KMS-11 (cell line): ENCODE results near the gene DPP10.

Source experiments
- H2AFZ ChIP-seq: fragments of 200-600 bp; sonication (generic); 2 replicates; pipeline ENCODE4 v1.6.1; 2016; ENCODE audit warnings: antibody characterized with exemption, mixed run types, low read depth
- H3K27ac ChIP-seq: fragments of 200-600 bp; sonication (generic); 2 replicates; pipeline ENCODE4 v1.6.1; 2016; ENCODE audit warnings: mild to moderate bottlenecking, mixed run types
- H3K27me3 ChIP-seq: fragments of 200-600 bp; sonication (generic); 2 replicates; pipeline ENCODE4 v1.6.1; 2017; ENCODE audit warnings: mild to moderate bottlenecking, low read depth, mixed run types, moderate library complexity; ENCODE audit not compliant: insufficient read depth
- H3K36me3 ChIP-seq: fragments of 200-600 bp; sonication (generic); 2 replicates; pipeline ENCODE4 v1.6.1; 2017; ENCODE audit warnings: mild to moderate bottlenecking, mixed run types; ENCODE audit not compliant: insufficient read depth
- H3K4me1 ChIP-seq: fragments of 200-600 bp; sonication (generic); 2 replicates; pipeline ENCODE4 v1.6.1; 2016; ENCODE audit warnings: mild to moderate bottlenecking, low read depth, mixed run types; ENCODE audit not compliant: poor library complexity, severe bottlenecking
- H3K4me2 ChIP-seq: fragments of 200-600 bp; sonication (generic); 2 replicates; pipeline ENCODE4 v1.7.0; 2016; ENCODE audit warnings: mild to moderate bottlenecking, mixed run types
- H3K4me3 ChIP-seq: fragments of 200-600 bp; sonication (generic); IDR thresholded peaks from 2 replicates; pipeline ENCODE4 v1.6.1; 2017; ENCODE audit warnings: low read depth, low read length, mixed read lengths; ENCODE audit not compliant: insufficient read depth
- H3K79me2 ChIP-seq: fragments of 200-600 bp; sonication (generic); 2 replicates; pipeline ENCODE4 v1.6.1; 2016; ENCODE audit warnings: low read depth, mixed run types; ENCODE audit not compliant: insufficient read depth
- H3K9ac ChIP-seq: fragments of 200-600 bp; sonication (generic); 2 replicates; pipeline ENCODE4 v1.6.1; 2016; ENCODE audit warnings: mild to moderate bottlenecking, mixed run types
- H4K20me1 ChIP-seq: fragments of 200-600 bp; sonication (generic); 2 replicates; pipeline ENCODE4 v1.6.1; 2016; ENCODE audit warnings: mild to moderate bottlenecking, mixed run types; ENCODE audit not compliant: insufficient read depth
- CTCF ChIP-seq: fragments of 200-600 bp; sonication (generic); conservative IDR thresholded peaks from 2 replicates; pipeline ENCODE4 v1.6.1; 2017; ENCODE audit warnings: low read depth, mild to moderate bottlenecking, antibody characterized with exemption, low read length, moderate library complexity, mixed read lengths

DPP10 gene

DNA sequence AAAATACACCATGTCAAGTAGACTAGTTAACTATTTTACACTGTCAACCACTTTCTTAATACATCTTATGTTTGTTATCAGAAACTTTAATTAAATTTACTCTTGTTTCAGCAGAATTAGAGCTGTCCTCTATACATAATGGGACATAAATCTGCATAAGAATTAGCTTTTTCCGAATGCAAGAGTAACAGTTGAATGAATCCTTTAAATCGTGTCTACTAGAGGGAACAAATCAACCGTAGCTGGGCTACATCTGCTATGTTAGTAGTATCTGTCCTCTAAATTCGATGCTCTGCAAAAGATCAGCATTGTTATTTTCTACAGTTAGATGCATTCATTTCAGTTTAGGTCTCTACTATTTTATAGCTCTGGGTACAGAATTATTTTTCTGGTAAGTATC, 1090.6 kb downstream of the DPP10 start:
- H2AFZ ChIP-seq = no peak overlapping the region
- H3K4me2 ChIP-seq = no peak overlapping the region
- no peaks in the 10 kb centered on the region for H4K20me1 ChIP-seq
- no peaks in the 10 kb centered on the region for H3K27me3 ChIP-seq
- no peak for TF ChIP-seq CTCF
- no peaks in the 10 kb centered on the region for H3K36me3 ChIP-seq
- no peak overlapping the region for H3K4me3 ChIP-seq
- no peak overlapping the region for H3K9ac ChIP-seq
- peaks cover 19% of the 10 kb centered on the region for H3K4me1 ChIP-seq
- H3K27ac ChIP-seq = no peak overlapping the region
- H3K79me2 ChIP-seq = no peaks in the 10 kb centered on the region

DNA sequence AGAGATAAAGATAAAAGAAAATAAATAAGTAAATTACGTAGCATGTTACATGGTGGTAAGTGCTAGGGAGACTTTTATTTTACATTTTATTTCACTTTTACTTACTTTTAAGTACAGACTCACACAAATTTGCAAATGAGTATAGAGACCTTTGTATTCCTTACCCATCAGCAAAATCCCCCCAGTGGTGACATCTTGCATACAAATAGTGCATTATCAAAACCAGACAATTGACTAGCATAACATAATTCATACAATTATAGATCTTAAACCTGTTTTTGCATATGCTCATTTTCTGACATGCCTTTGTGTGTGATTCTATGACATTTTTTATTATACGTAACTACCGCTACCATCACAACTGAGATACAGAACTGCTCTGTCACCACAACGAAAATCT, 1099.4 kb downstream of the DPP10 start:
- Histone ChIP-seq H3K4me1 (no peaks in the 10 kb centered on the region), H3K4me3 (no peak overlapping the region), H3K27ac (no peak overlapping the region), H3K27me3 (no peaks in the 10 kb centered on the region), H2AFZ (no peak overlapping the region), H3K79me2 (no peaks in the 10 kb centered on the region), H4K20me1 (no peaks in the 10 kb centered on the region), H3K36me3 (no peaks in the 10 kb centered on the region), H3K4me2 (no peak overlapping the region), H3K9ac (no peak overlapping the region)
- no peak for TF ChIP-seq CTCF

- no peak overlapping the region for H3K4me3 ChIP-seq
- no peak overlapping the region for H3K9ac ChIP-seq
- H3K36me3 ChIP-seq = no peaks in the 10 kb centered on the region
- no peaks in the 10 kb centered on the region for H4K20me1 ChIP-seq
- H3K79me2 ChIP-seq = no peaks in the 10 kb centered on the region
- H3K27ac ChIP-seq = no peak overlapping the region
- no peak for TF ChIP-seq CTCF
- no peaks in the 10 kb centered on the region for H3K27me3 ChIP-seq
- no peak overlapping the region for H2AFZ ChIP-seq
- no peaks in the 10 kb centered on the region for H3K4me1 ChIP-seq
- no peak overlapping the region for H3K4me2 ChIP-seq
These were observed 1099.9 kb downstream of the DPP10 start for GRCh38 chr2:115542331-115542730.

- no peak overlapping the region for H2AFZ ChIP-seq
- no peak overlapping the region for H3K27ac ChIP-seq
- H3K4me2 ChIP-seq = no peak overlapping the region
- TF ChIP-seq CTCF = no peak
- no peak overlapping the region for H3K4me3 ChIP-seq
- H4K20me1 ChIP-seq = no peaks in the 10 kb centered on the region
- no peaks in the 10 kb centered on the region for H3K79me2 ChIP-seq
- H3K4me1 ChIP-seq = no peaks in the 10 kb centered on the region
- H3K36me3 ChIP-seq = no peaks in the 10 kb centered on the region
- H3K9ac ChIP-seq = no peak overlapping the region
- no peaks in the 10 kb centered on the region for H3K27me3 ChIP-seq
These were observed 1100.6 kb downstream of the DPP10 start for GRCh38 chr2:115543024-115543423.

GRCh38 chr2:115543461-115543860, 1101.0 kb downstream of the DPP10 start:
- Histone ChIP-seq H3K79me2 (no peaks in the 10 kb centered on the region), H3K36me3 (no peaks in the 10 kb centered on the region), H4K20me1 (no peaks in the 10 kb centered on the region), H3K9ac (no peak overlapping the region), H3K4me3 (no peak overlapping the region), H3K27ac (no peak overlapping the region), H3K27me3 (no peaks in the 10 kb centered on the region), H3K4me1 (no peaks in the 10 kb centered on the region), H3K4me2 (no peak overlapping the region), H2AFZ (no peak overlapping the region)
- TF ChIP-seq CTCF = no peak
